HCT116 (cell line): Measurements from ENCODE around the gene SRL. TPM values are rescaled to one million over a fixed set of nuclear protein-coding genes. Genes with fewer than 3 reads are reported as not detected.

ENCODE experiments used
- ATAC-seq: fragments of 200-7000 bp; cut with Tn5 transposase; 2 replicates; pipeline ENCODE4 v1.9.1; 2020; ENCODE audit warnings: mild to moderate bottlenecking, moderate library complexity
- BruUV-seq: library from RNA; stranded (reverse); fragments of 400-500 nt; replicated peaks from 2 replicates; lab custom pipeline; 2021; lab: Mats Ljungman, UMichigan
- CTCF ChIA-PET: fragments of 300-600 bp; sonication (Branson Sonifier 250); formaldehyde crosslinking; loops from one replicate; lab custom pipeline; 2021; ENCODE audit warnings: antibody characterized with exemption; lab: Charles Lee
- POLR2A ChIA-PET: fragments of 300-600, 350-600 bp; sonication (Branson Sonifier 250); formaldehyde crosslinking; loops from one replicate; lab custom pipeline; 2021; ENCODE audit warnings: antibody characterized with exemption; lab: Charles Lee
- RAD21 ChIA-PET, 2 experiments: fragments of 300-600 bp; sonication (Branson Sonifier 250); formaldehyde crosslinking; loops; one replicate each; lab custom pipeline; 2023; ENCODE audit warnings: low total read pairs in 2 of 2; ENCODE audit not compliant: uncharacterized antibody in 2 of 2, unreplicated experiment in 2 of 2, low non-redundant PET in 1 of 2; lab: Charles Lee
- DNase-seq: peaks from one replicate; pipeline ENCODE4 v3.0.0-alpha.2; 2010; ENCODE audit warnings: low read depth, low spot score
- H2AFZ ChIP-seq: fragments of 200-600 bp; shearing (Covaris generic), sonication (generic); 2 replicates; pipeline ENCODE4 v1.6.1; 2017; ENCODE audit warnings: low read depth, mixed run types, mixed read lengths, antibody characterized with exemption, low read length; ENCODE audit not compliant: poor library complexity, severe bottlenecking
- H3K27ac ChIP-seq: 2 replicates; pipeline ENCODE4 v1.5.1; 2012; ENCODE audit warnings: low read depth, low read length
- H3K27me3 ChIP-seq: fragments of 200-600 bp; sonication (generic); 2 replicates; pipeline ENCODE4 v1.6.1; 2016; ENCODE audit warnings: mixed run types, low read length, mixed read lengths; ENCODE audit not compliant: insufficient read depth
- H3K36me3 ChIP-seq, 2 experiments: fragments of 200-500 bp in 1 of 2; fragments of 200-600 bp in 1 of 2; sonication (Bioruptor generic) in 1 of 2; sonication (generic) in 1 of 2; 2 replicates each; pipeline versions ENCODE4 v1.5.1 to v1.6.1; 2014 to 2016; ENCODE audit warnings: low read length in 2 of 2, inconsistent platforms in 1 of 2, mixed read lengths in 1 of 2, mixed run types in 1 of 2; ENCODE audit not compliant: insufficient read depth in 2 of 2, control insufficient read depth in 1 of 2
- H3K4me1 ChIP-seq, 2 experiments: fragments of 200-600 bp in 1 of 2; sonication (generic) in 1 of 2; 2 replicates each; pipeline versions ENCODE4 v1.5.1 to v1.6.1; 2012 to 2017; ENCODE audit warnings: low read length in 2 of 2, inconsistent platforms in 1 of 2, mild to moderate bottlenecking in 1 of 2, mixed read lengths in 1 of 2, mixed run types in 1 of 2, moderate library complexity in 1 of 2; ENCODE audit not compliant: insufficient read depth in 2 of 2, control insufficient read depth in 1 of 2
- H3K4me2 ChIP-seq: fragments of 200-600 bp; sonication (generic); 2 replicates; pipeline ENCODE4 v1.6.1; 2017; ENCODE audit warnings: mixed run types, low read length, mixed read lengths
- H3K4me3 ChIP-seq, 2 experiments: fragments of 200-600 bp in 1 of 2; sonication (generic) in 1 of 2; replicated peaks in 1 of 2; 2 replicates each; pipeline ENCODE4 v1.5.1; 2011 to 2016; ENCODE audit warnings: low read length in 2 of 2, control low read depth in 1 of 2, low read depth in 1 of 2, mild to moderate bottlenecking in 1 of 2, mixed read lengths in 1 of 2, mixed run types in 1 of 2
- H3K79me2 ChIP-seq: fragments of 200-600 bp; sonication (generic); 2 replicates; pipeline ENCODE4 v1.6.1; 2017; ENCODE audit warnings: mild to moderate bottlenecking, mixed run types, low read length, moderate library complexity, mixed read lengths; ENCODE audit not compliant: insufficient read depth
- H3K9ac ChIP-seq: fragments of 200-600 bp; sonication (generic); 2 replicates; pipeline ENCODE4 v1.6.1; 2016; ENCODE audit warnings: low read length, mixed read lengths
- H3K9me2 ChIP-seq: fragments of 200-600 bp; sonication (generic), shearing (Covaris generic); 2 replicates; pipeline ENCODE4 v1.6.1; 2017; ENCODE audit warnings: mixed run types, mild to moderate bottlenecking, moderate library complexity; ENCODE audit not compliant: insufficient read depth
- H3K9me3 ChIP-seq, 2 experiments: fragments of 200-500 bp in 1 of 2; fragments of 200-600 bp in 1 of 2; sonication (Bioruptor generic) in 1 of 2; sonication (generic) in 1 of 2; 2 replicates each; pipeline ENCODE4 v1.6.1; 2014 to 2017; ENCODE audit warnings: low read length in 2 of 2, mixed read lengths in 2 of 2, inconsistent platforms in 1 of 2, low read depth in 1 of 2, mild to moderate bottlenecking in 1 of 2, mixed run types in 1 of 2, moderate library complexity in 1 of 2; ENCODE audit not compliant: control insufficient read depth in 1 of 2, insufficient read depth in 1 of 2
- H4K20me1 ChIP-seq: fragments of 200-600 bp; sonication (generic), shearing (Covaris generic); 2 replicates; pipeline ENCODE4 v1.6.1; 2017; ENCODE audit warnings: mixed run types, mild to moderate bottlenecking, moderate library complexity; ENCODE audit not compliant: insufficient read depth
- ELF1 ChIP-seq: IDR thresholded peaks from 2 replicates; pipeline ENCODE4 v1.6.1; 2012; ENCODE audit warnings: low read depth, borderline replicate concordance
- FOSL1 ChIP-seq: IDR thresholded peaks from 2 replicates; pipeline ENCODE4 v1.6.1; 2012; ENCODE audit warnings: low read depth
- POLR2AphosphoS5 ChIP-seq: IDR thresholded peaks from 2 replicates; pipeline ENCODE4 v1.6.1; 2011; ENCODE audit warnings: mild to moderate bottlenecking, low read depth, low read length, moderate library complexity
- SIN3A ChIP-seq: IDR thresholded peaks from 2 replicates; pipeline ENCODE4 v1.6.1; 2012; ENCODE audit warnings: low read depth
- SP1 ChIP-seq: IDR thresholded peaks from 2 replicates; pipeline ENCODE4 v1.6.1; 2012; ENCODE audit warnings: low read depth
- TCF7L2 ChIP-seq: IDR thresholded peaks from 2 replicates; pipeline ENCODE4 v1.7.0; 2011; ENCODE audit warnings: borderline replicate concordance, inconsistent platforms; ENCODE audit not compliant: insufficient read depth, insufficient read length; ENCODE audit errors: extremely low read depth
- YY1 ChIP-seq: IDR thresholded peaks from 2 replicates; pipeline ENCODE4 v1.6.1; 2011; ENCODE audit warnings: low read length, low read depth, moderate library complexity, mild to moderate bottlenecking; ENCODE audit not compliant: insufficient replicate concordance; ENCODE audit errors: extremely low read depth
- ZFX ChIP-seq: fragments of 450-650 bp; IDR thresholded peaks from 2 replicates; pipeline ENCODE4 v1.6.1; 2017
- intact Hi-C: fragments of 100-400 bp; cut with micrococcal nuclease; formaldehyde crosslinking; loops from 2 replicates; pipeline ENCODE4 v1.10.0; 2022
- total RNA-seq: library from RNA; stranded (reverse); gene quantifications from one replicate; pipeline ENCODE4 v1.2.1, GENCODE V29; 2021; ENCODE audit not compliant: unreplicated experiment

SRL gene
- total RNA-seq, 1 experiment from 2014 or later: not detected

DNA sequence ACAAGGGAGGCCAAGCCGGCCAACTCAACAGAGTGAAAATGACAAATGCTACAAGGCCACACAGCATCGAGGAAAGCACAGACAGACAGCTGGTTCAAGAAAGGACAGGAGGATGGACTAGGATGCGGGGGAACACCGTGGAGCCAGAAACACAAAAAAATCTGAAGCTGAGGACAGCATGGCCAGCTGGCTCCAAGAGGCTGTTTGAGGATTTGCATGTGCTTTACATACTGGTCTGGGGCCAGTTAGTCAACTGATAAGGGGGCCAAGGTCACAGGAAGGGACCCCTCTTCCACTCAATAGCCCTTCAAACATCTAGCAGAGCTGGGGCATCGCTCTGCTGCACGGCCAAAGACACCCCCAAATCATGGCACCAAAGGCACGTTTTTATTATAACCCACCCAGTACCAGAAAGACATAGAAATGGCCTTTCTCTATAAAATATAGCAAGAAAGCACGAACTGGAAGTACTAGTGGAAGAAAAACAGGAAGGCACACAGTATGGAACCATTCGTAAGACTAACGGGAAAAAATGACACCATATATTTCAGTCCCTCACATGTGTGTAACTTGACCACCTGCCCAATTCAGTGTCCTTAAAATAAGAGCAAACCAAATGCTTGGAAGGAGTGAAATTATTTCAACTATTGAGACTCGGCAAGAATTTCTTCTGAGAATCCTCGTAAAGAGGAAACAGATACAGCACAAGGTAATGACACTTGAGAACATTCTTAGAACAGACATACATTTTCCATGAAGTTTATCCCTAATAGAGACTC, 7.8 kb upstream of the SRL start:
- CTCF ChIA-PET: no interaction called here
- no TSS peak for BruUV-seq
- no peaks in the 10 kb centered on the region for H3K27me3 ChIP-seq

DNA sequence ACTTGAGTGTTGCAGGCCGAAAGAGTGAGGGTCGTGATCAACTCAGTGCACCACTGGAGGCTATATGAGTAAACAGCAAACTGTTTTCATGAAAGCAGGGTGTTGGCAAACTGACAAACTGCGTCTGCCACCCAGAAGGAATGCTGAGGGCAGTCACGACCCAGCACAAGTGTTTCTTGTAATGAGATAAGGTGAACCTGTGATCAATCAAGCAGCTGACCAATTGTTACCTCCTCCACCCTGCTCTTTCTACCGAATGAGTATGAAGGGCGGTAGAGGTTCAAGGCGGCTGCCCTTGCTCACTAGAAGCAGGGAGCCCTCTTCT, 5.5 kb upstream of the SRL start:
- Histone ChIP-seq H3K9ac (no peak overlapping the region), H3K79me2 (no peaks in the 10 kb centered on the region), H3K9me3 (no peaks in the 10 kb centered on the region), H3K9me2 (no peaks in the 10 kb centered on the region), H3K4me1 (peaks cover under 1 to 2% of the 10 kb centered on the region in 2 experiments; a peak in 3 of 4 replicates), H3K4me3 (no peak overlapping the region), H2AFZ (no peak overlapping the region), H3K36me3 (no peaks in the 10 kb centered on the region)
- ChIA-PET POLR2A (no interaction called here), CTCF (no interaction called here)
- intact Hi-C loops: no loop called here
- no TSS peak for BruUV-seq
- TF ChIP-seq YY1 (no peak), POLR2AphosphoS5 (no peak)
- TF ChIP-seq, all 23 proteins: peak for 0
- RAD21 ChIA-PET: no interaction called here
- no peak overlapping the region for H3K4me2 ChIP-seq
- no peaks in the 10 kb centered on the region for H3K27me3 ChIP-seq
- no peak overlapping the region for H3K27ac ChIP-seq
- DNase-seq (no peak), ATAC-seq (no peak)
- H4K20me1 ChIP-seq: no peaks in the 10 kb centered on the region

More for the DNA sequence above, 7.8 kb upstream of the SRL start:
- POLR2A ChIA-PET: interaction anchor here (0.5 kb wide), 1 partner anchor 117 kb away, joined by 3 read pairs; no protein-coding TSS in a partner anchor
- Histone ChIP-seq H3K4me1 (peaks cover 2 to 6% of the 10 kb centered on the region in 2 experiments; a peak in 3 of 4 replicates), H2AFZ (no peak overlapping the region), H4K20me1 (no peaks in the 10 kb centered on the region), H3K9ac (no peak overlapping the region), H3K36me3 (no peaks in the 10 kb centered on the region), H3K9me3 (no peaks in the 10 kb centered on the region), H3K79me2 (no peaks in the 10 kb centered on the region), H3K4me3 (no peak overlapping the region), H3K9me2 (no peaks in the 10 kb centered on the region), H3K4me2 (no peak overlapping the region), H3K27ac (no peak overlapping the region)
- RAD21 ChIA-PET: interaction anchor here in 1 of 2 experiments (0.6 kb wide), 1 partner anchor 162 kb away, joined by 3 read pairs; no protein-coding TSS in a partner anchor
- intact Hi-C loops: loop anchor here (5.0 kb wide), 2 partner anchors 67 to 112 kb away; no protein-coding TSS in a partner anchor
- no peak for ATAC-seq
- no peak for DNase-seq
- TF ChIP-seq FOSL1 (no peak), ZFX (no peak), SP1 (no peak), ELF1 (no peak), TCF7L2 (no peak), SIN3A (no peak)
